Measurements from ENCODE around the gene FBN2. TPM values are rescaled to one million over a fixed set of nuclear protein-coding genes. Genes with fewer than 3 reads are reported as not detected.

The FBN2 gene
- total RNA-seq, 1 donor from 2014 or later = 0.49 TPM

GRCh38 chr5:128426090-128426534 lies 111.9 kb downstream of the FBN2 start:
- intact Hi-C loops (cut with DNase I) = no loop called here
- no peak overlapping the region for H3K27ac ChIP-seq
- no peaks in the 10 kb centered on the region for H3K4me1 ChIP-seq
- no peaks in the 10 kb centered on the region for H3K9me3 ChIP-seq
- no peak for DNase-seq (ENCODE audit: extremely low spot score in 2 of 2)
- H3K36me3 ChIP-seq = no peaks in the 10 kb centered on the region
- TF ChIP-seq POLR2AphosphoS5 (IDR thresholded peaks at IDR 0.05; ENCODE audit: insufficient read depth in 1 of 2, low read depth in 1 of 2) (no peak), CTCF (IDR thresholded peaks at IDR 0.05) (no peak), POLR2A (IDR thresholded peaks at IDR 0.05) (no peak)
- H3K27me3 ChIP-seq = no peaks in the 10 kb centered on the region
- no peak overlapping the region for H3K4me3 ChIP-seq

GRCh38 chr5:128424646-128425045 lies 113.4 kb downstream of the FBN2 start:
- no peak overlapping the region for H3K27ac ChIP-seq
- intact Hi-C loops (cut with DNase I) = no loop called here
- no peak for DNase-seq (ENCODE audit: extremely low spot score in 2 of 2)
- H3K9me3 ChIP-seq = no peaks in the 10 kb centered on the region
- no peak overlapping the region for H3K4me3 ChIP-seq
- H3K4me1 ChIP-seq = no peaks in the 10 kb centered on the region
- H3K36me3 ChIP-seq = no peaks in the 10 kb centered on the region
- H3K27me3 ChIP-seq = no peaks in the 10 kb centered on the region
- TF ChIP-seq POLR2A (IDR thresholded peaks at IDR 0.05) (no peak), CTCF (IDR thresholded peaks at IDR 0.05) (no peak), POLR2AphosphoS5 (IDR thresholded peaks at IDR 0.05; ENCODE audit: insufficient read depth in 1 of 2, low read depth in 1 of 2) (no peak)

- no peaks in the 10 kb centered on the region for H3K27me3 ChIP-seq
- no peaks in the 10 kb centered on the region for H3K4me1 ChIP-seq
- intact Hi-C loops (cut with DNase I) = no loop called here
- no peak for TF ChIP-seq CTCF (IDR thresholded peaks at IDR 0.05)
- no peak for TF ChIP-seq POLR2A (IDR thresholded peaks at IDR 0.05)
- no peak for TF ChIP-seq POLR2AphosphoS5 (IDR thresholded peaks at IDR 0.05; ENCODE audit: insufficient read depth in 1 of 2, low read depth in 1 of 2)
- H3K4me3 ChIP-seq = no peak overlapping the region
- H3K36me3 ChIP-seq = no peaks in the 10 kb centered on the region
- DNase-seq (ENCODE audit: extremely low spot score in 2 of 2) = no peak
- H3K9me3 ChIP-seq = no peaks in the 10 kb centered on the region
- no peak overlapping the region for H3K27ac ChIP-seq
These were observed 115.4 kb downstream of the FBN2 start for GRCh38 chr5:128422612-128423011.

- intact Hi-C loops (cut with DNase I) = no loop called here
- no peak for DNase-seq (ENCODE audit: extremely low spot score in 2 of 2)
- no peaks in the 10 kb centered on the region for H3K9me3 ChIP-seq
- H3K4me3 ChIP-seq = no peak overlapping the region
- H3K36me3 ChIP-seq = no peaks in the 10 kb centered on the region
- peaks cover 3% of the 10 kb centered on the region for H3K4me1 ChIP-seq
- H3K27ac ChIP-seq = no peak overlapping the region
- TF ChIP-seq CTCF (IDR thresholded peaks at IDR 0.05) (no peak), POLR2AphosphoS5 (IDR thresholded peaks at IDR 0.05; ENCODE audit: insufficient read depth in 1 of 2, low read depth in 1 of 2) (no peak), POLR2A (IDR thresholded peaks at IDR 0.05) (no peak)
- no peaks in the 10 kb centered on the region for H3K27me3 ChIP-seq
These were observed 123.6 kb downstream of the FBN2 start for GRCh38 chr5:128414469-128414868.

GRCh38 chr5:128413356-128413755 lies 124.7 kb downstream of the FBN2 start:
- Histone ChIP-seq H3K9me3 (no peaks in the 10 kb centered on the region), H3K27ac (no peak overlapping the region), H3K27me3 (no peaks in the 10 kb centered on the region), H3K4me3 (no peak overlapping the region), H3K36me3 (no peaks in the 10 kb centered on the region), H3K4me1 (peaks cover 8% of the 10 kb centered on the region)
- no peak for TF ChIP-seq CTCF (IDR thresholded peaks at IDR 0.05)
- no peak for TF ChIP-seq POLR2AphosphoS5 (IDR thresholded peaks at IDR 0.05; ENCODE audit: insufficient read depth in 1 of 2, low read depth in 1 of 2)
- no peak for TF ChIP-seq POLR2A (IDR thresholded peaks at IDR 0.05)
- intact Hi-C loops (cut with DNase I) = no loop called here
- no peak for DNase-seq (ENCODE audit: extremely low spot score in 2 of 2)
